ENCODE measurements around the gene UGT1A4.

The UGT1A4 gene

DNA sequence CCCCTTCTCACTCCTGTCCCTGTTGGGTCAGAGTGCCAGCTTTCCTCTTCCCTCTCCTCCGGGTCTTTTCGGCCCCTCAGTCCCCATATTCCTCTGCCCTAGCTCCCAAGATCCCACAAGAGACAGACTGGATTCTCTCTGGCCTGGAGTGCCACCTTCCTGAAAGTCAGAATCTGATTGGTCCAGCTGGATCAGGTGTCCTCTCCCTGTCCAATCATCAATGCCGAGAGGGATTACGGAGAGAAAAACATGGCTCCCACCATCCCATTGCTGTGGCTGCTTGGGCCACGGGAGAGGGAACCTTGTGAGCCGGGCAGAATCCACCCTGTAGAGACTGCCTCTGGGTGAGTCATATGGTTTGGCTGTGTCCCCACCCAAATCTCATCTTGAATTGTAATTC is 56.9 kb downstream of the UGT1A4 start:
- Histone ChIP-seq H3K4me1 (ENCODE audit: low read depth, poor library complexity, severe bottlenecking) (no peaks in the 10 kb centered on the region), H3K27me3 (ENCODE audit: insufficient read depth, low read depth) (no peaks in the 10 kb centered on the region), H2AFZ (ENCODE audit: low read depth) (no peak overlapping the region), H3K79me2 (ENCODE audit: insufficient read depth, low read depth) (no peaks in the 10 kb centered on the region), H3K36me3 (ENCODE audit: insufficient read depth) (no peaks in the 10 kb centered on the region), H3K9ac (no peak overlapping the region), H3K27ac (no peak overlapping the region), H3K4me2 (no peak overlapping the region), H3K4me3 (IDR thresholded peaks at IDR 0.05; ENCODE audit: insufficient read depth, low read depth, low read length) (no peak overlapping the region), H4K20me1 (ENCODE audit: insufficient read depth) (no peaks in the 10 kb centered on the region)
- no peak for TF ChIP-seq CTCF (conservative IDR thresholded peaks at IDR 0.05; ENCODE audit: low read depth, low read length)

GRCh38 chr2:233778030-233778429 is 59.5 kb downstream of the UGT1A4 start, which contains the start of gene MROH2A:
MROH2A (plus strand) TSS chr2:233778330; CDS start chr2:233779359, 1,029 bp downstream.
- Histone ChIP-seq H3K4me1 (ENCODE audit: low read depth, poor library complexity, severe bottlenecking) (no peaks in the 10 kb centered on the region), H3K4me3 (IDR thresholded peaks at IDR 0.05; ENCODE audit: insufficient read depth, low read depth, low read length) (no peak within 1 kb of the TSS), H2AFZ (ENCODE audit: low read depth) (no peak within 1 kb of the TSS), H3K27ac (no peak within 1 kb of the TSS), H3K79me2 (ENCODE audit: insufficient read depth, low read depth) (no peaks in the 10 kb centered on the region), H3K36me3 (ENCODE audit: insufficient read depth) (no peaks in the 10 kb centered on the region), H3K9ac (no peak within 1 kb of the TSS), H3K27me3 (ENCODE audit: insufficient read depth, low read depth) (no peaks in the 10 kb centered on the region), H3K4me2 (no peak within 1 kb of the TSS), H4K20me1 (ENCODE audit: insufficient read depth) (no peaks in the 10 kb centered on the region)
- TF ChIP-seq CTCF (conservative IDR thresholded peaks at IDR 0.05; ENCODE audit: low read depth, low read length), result no peak

- Histone ChIP-seq H3K4me1 (ENCODE audit: low read depth, poor library complexity, severe bottlenecking) (no peaks in the 10 kb centered on the region), H2AFZ (ENCODE audit: low read depth) (no peak overlapping the region), H3K27me3 (ENCODE audit: insufficient read depth, low read depth) (no peaks in the 10 kb centered on the region), H3K4me3 (IDR thresholded peaks at IDR 0.05; ENCODE audit: insufficient read depth, low read depth, low read length) (no peak overlapping the region), H3K27ac (no peak overlapping the region), H3K9ac (no peak overlapping the region), H4K20me1 (ENCODE audit: insufficient read depth) (no peaks in the 10 kb centered on the region), H3K79me2 (ENCODE audit: insufficient read depth, low read depth) (no peaks in the 10 kb centered on the region), H3K4me2 (no peak overlapping the region), H3K36me3 (ENCODE audit: insufficient read depth) (no peaks in the 10 kb centered on the region)
- TF ChIP-seq CTCF (conservative IDR thresholded peaks at IDR 0.05; ENCODE audit: low read depth, low read length), result no peak
These were observed 61.2 kb downstream of the UGT1A4 start for GRCh38 chr2:233779722-233780121.

DNA sequence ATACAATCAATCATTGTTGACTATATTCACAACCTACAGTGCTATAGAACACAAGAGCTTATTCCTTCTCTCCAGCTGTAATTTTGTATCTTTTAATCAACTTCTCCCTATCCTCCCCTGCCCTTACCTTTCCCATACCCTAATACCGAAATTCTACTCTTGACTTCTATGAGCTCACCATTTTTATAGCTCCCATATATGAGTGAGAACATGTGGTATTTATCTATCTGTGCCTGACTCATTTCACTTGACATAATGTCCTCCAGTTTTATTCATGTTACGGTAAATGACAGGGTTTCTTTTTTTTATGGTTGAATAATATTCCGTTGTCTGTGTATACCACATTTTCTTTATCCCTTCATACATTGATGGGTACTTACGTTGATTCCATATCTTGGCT is 62.2 kb downstream of the UGT1A4 start:
- Histone ChIP-seq H3K9ac (no peak overlapping the region), H3K27ac (no peak overlapping the region), H2AFZ (ENCODE audit: low read depth) (no peak overlapping the region), H3K36me3 (ENCODE audit: insufficient read depth) (no peaks in the 10 kb centered on the region), H4K20me1 (ENCODE audit: insufficient read depth) (no peaks in the 10 kb centered on the region), H3K27me3 (ENCODE audit: insufficient read depth, low read depth) (no peaks in the 10 kb centered on the region), H3K4me3 (IDR thresholded peaks at IDR 0.05; ENCODE audit: insufficient read depth, low read depth, low read length) (no peak overlapping the region), H3K4me2 (no peak overlapping the region), H3K79me2 (ENCODE audit: insufficient read depth, low read depth) (no peaks in the 10 kb centered on the region), H3K4me1 (ENCODE audit: low read depth, poor library complexity, severe bottlenecking) (no peaks in the 10 kb centered on the region)
- no peak for TF ChIP-seq CTCF (conservative IDR thresholded peaks at IDR 0.05; ENCODE audit: low read depth, low read length)
